A673 (cell line): ENCODE measurements around the gene HNRNPA3.
A peak's percentile ranks its signal among the peaks of the same experiment; 100 is the strongest.

Experiments used
- CTCF ChIP-seq: fragments of 300-800, 200-600 bp; sonication (generic); conservative IDR thresholded peaks from 2 replicates; pipeline ENCODE4 v1.5.1; 2017; ENCODE audit warnings: low read depth, mild to moderate bottlenecking, antibody characterized with exemption, low read length, moderate library complexity, mixed read lengths
- EZH2 ChIP-seq: fragments of 200-600 bp; sonication (generic); IDR thresholded peaks from 2 replicates; pipeline ENCODE4 v1.6.1; 2017; ENCODE audit warnings: borderline replicate concordance, low read depth, mild to moderate bottlenecking, mixed read lengths, antibody characterized with exemption, low read length; ENCODE audit not compliant: poor library complexity, severe bottlenecking

- TF ChIP-seq CTCF (peak; percentile 66), EZH2 (no peak)
These were observed 42.0 kb downstream of the HNRNPA3 start for GRCh38 chr2:177254433-177255226.
